ENCODE measurements around the gene NOC3L.

DNA sequence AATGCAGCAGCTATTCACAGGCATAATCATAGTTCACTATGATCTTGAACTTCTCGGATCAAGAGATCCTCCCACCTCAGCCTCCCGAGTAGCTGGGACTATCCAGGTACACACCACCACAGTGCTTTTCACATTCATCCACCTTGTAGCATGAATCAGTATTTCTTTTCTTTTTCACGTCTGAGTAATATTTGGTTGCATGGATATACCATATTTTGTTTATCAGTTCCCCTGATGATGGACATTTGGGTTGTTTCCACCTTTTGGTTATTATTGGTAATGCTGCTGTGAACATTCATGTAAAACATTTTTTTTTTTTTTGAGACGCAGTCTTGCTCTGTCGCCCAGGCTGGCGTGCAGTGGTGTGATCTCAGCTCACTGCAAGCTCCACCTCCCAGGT, 36.0 kb upstream of the NOC3L start:
- TF ChIP-seq, protein P1, sequence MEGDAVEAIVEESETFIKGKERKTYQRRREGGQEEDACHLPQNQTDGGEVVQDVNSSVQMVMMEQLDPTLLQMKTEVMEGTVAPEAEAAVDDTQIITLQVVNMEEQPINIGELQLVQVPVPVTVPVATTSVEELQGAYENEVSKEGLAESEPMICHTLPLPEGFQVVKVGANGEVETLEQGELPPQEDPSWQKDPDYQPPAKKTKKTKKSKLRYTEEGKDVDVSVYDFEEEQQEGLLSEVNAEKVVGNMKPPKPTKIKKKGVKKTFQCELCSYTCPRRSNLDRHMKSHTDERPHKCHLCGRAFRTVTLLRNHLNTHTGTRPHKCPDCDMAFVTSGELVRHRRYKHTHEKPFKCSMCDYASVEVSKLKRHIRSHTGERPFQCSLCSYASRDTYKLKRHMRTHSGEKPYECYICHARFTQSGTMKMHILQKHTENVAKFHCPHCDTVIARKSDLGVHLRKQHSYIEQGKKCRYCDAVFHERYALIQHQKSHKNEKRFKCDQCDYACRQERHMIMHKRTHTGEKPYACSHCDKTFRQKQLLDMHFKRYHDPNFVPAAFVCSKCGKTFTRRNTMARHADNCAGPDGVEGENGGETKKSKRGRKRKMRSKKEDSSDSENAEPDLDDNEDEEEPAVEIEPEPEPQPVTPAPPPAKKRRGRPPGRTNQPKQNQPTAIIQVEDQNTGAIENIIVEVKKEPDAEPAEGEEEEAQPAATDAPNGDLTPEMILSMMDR (conservative IDR thresholded peaks at IDR 0.05; ENCODE audit: low read depth, low read length): no peak
- TF ChIP-seq, protein P2, sequence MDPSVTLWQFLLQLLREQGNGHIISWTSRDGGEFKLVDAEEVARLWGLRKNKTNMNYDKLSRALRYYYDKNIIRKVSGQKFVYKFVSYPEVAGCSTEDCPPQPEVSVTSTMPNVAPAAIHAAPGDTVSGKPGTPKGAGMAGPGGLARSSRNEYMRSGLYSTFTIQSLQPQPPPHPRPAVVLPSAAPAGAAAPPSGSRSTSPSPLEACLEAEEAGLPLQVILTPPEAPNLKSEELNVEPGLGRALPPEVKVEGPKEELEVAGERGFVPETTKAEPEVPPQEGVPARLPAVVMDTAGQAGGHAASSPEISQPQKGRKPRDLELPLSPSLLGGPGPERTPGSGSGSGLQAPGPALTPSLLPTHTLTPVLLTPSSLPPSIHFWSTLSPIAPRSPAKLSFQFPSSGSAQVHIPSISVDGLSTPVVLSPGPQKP (IDR thresholded peaks at IDR 0.05; ENCODE audit: borderline replicate concordance, low read depth, low read length): no peak
- TF ChIP-seq RAD21 (IDR thresholded peaks at IDR 0.05; ENCODE audit: low read length) (no peak), POLR2A (IDR thresholded peaks at IDR 0.05; ENCODE audit: low read depth, low read length) (no peak), MAFK (IDR thresholded peaks at IDR 0.05; ENCODE audit: low read depth, low read length) (no peak), RFX5 (IDR thresholded peaks at IDR 0.05; ENCODE audit: low read depth, low read length) (no peak), MAZ (IDR thresholded peaks at IDR 0.05; ENCODE audit: borderline replicate concordance, low read depth, low read length) (no peak), FOS (IDR thresholded peaks at IDR 0.05; ENCODE audit: low read depth, low read length) (no peak), CEBPB (IDR thresholded peaks at IDR 0.05; ENCODE audit: low read depth, low read length) (no peak), SMC3 (IDR thresholded peaks at IDR 0.05; ENCODE audit: low read depth, low read length) (no peak), RCOR1 (IDR thresholded peaks at IDR 0.05; ENCODE audit: insufficient replicate concordance, low read length) (no peak), NFE2L2 (IDR thresholded peaks at IDR 0.05; ENCODE audit: low read depth, low read length) (no peak), MXI1 (IDR thresholded peaks at IDR 0.05; ENCODE audit: borderline replicate concordance, low read depth, low read length) (no peak)
- TF ChIP-seq, protein P3, sequence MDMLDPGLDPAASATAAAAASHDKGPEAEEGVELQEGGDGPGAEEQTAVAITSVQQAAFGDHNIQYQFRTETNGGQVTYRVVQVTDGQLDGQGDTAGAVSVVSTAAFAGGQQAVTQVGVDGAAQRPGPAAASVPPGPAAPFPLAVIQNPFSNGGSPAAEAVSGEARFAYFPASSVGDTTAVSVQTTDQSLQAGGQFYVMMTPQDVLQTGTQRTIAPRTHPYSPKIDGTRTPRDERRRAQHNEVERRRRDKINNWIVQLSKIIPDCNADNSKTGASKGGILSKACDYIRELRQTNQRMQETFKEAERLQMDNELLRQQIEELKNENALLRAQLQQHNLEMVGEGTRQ (IDR thresholded peaks at IDR 0.05; ENCODE audit: low read depth, low read length): no peak
